ENCODE data around the gene SMIM17.

Gene SMIM17

GRCh38 chr19:56613639-56614038 lies 29.3 kb upstream of the SMIM17 start:
- POLR2A ChIA-PET, result no interaction called here
- no peak for DNase-seq (ENCODE audit: extremely low spot score)
- CTCF ChIA-PET, result no interaction called here
- no peak for TF ChIP-seq ELF4 (IDR thresholded peaks at IDR 0.05)
- no peak for TF ChIP-seq FOXM1 (IDR thresholded peaks at IDR 0.05; ENCODE audit: borderline replicate concordance)
- TF ChIP-seq CTBP1 (IDR thresholded peaks at IDR 0.05; ENCODE audit: borderline replicate concordance), result no peak

DNA sequence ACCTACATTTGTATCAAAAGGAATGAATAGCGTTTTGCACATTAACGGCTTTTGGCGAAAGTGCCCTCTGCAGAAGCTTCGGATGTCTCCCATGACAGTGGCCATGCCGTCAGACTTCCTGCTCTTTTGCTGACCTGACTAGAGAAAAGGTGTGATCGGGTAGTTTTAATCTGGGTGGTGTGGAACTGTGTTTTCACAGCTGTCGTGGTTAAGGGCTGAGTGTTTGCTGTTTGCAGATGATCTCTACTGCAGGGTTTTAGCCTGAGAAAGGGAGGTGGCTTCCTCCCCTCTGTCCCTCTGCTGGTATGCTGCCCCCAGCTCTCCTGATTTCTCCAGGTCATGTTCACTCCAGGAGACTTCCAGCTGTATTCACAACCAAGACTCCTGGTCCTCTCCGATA lies 25.4 kb upstream of the SMIM17 start:
- DNase-seq (ENCODE audit: extremely low spot score), result no peak
- CTCF ChIA-PET, result no interaction called here
- no peak for TF ChIP-seq L3MBTL2 (conservative IDR thresholded peaks at IDR 0.05)
- TF ChIP-seq ELF4 (IDR thresholded peaks at IDR 0.05), result no peak
- TF ChIP-seq FOXM1 (IDR thresholded peaks at IDR 0.05; ENCODE audit: borderline replicate concordance), result no peak
- TF ChIP-seq TARDBP (IDR thresholded peaks at IDR 0.05), result no peak
- TF ChIP-seq ZNF384 (IDR thresholded peaks at IDR 0.05), result no peak
- no peak for TF ChIP-seq CTBP1 (IDR thresholded peaks at IDR 0.05; ENCODE audit: borderline replicate concordance)
- no peak for TF ChIP-seq FOXK2 (IDR thresholded peaks at IDR 0.05)
- no peak for TF ChIP-seq SP1 (IDR thresholded peaks at IDR 0.05)
- TF ChIP-seq PKNOX1 (IDR thresholded peaks at IDR 0.05), result no peak
- TF ChIP-seq ARNT (IDR thresholded peaks at IDR 0.05), result no peak
- no peak for TF ChIP-seq LEF1 (IDR thresholded peaks at IDR 0.05; ENCODE audit: borderline replicate concordance)
- no peak for TF ChIP-seq BHLHE40 (IDR thresholded peaks at IDR 0.05; ENCODE audit: borderline replicate concordance)
- TF ChIP-seq NFRKB (IDR thresholded peaks at IDR 0.05), result no peak
- TF ChIP-seq SUZ12 (IDR thresholded peaks at IDR 0.05), result no peak
- POLR2A ChIA-PET, result no interaction called here

DNA sequence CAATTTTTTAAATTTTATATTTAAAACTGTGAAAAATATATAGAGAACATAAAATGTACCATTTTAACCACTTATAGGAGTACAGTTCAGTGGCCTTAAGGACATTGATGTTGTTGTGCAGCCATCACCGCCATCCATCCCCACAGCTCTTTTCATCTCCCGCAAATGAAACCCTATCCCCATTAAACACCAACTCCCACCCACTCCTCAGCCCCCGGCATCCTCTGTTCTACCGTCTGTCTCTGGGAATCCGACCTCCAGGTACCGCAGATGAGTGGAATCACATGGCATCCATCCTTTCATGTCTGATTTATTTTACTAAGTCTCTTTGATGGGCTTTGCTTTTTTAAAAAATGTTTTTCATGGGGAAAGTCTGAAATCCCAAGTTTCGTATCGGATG lies 23.8 kb upstream of the SMIM17 start:
- no peak for DNase-seq (ENCODE audit: extremely low spot score)
- ChIA-PET POLR2A (no interaction called here), CTCF (no interaction called here)
- TF ChIP-seq BHLHE40 (IDR thresholded peaks at IDR 0.05; ENCODE audit: borderline replicate concordance) (no peak), NFRKB (IDR thresholded peaks at IDR 0.05) (no peak), PKNOX1 (IDR thresholded peaks at IDR 0.05) (no peak), L3MBTL2 (conservative IDR thresholded peaks at IDR 0.05) (no peak), ZNF384 (IDR thresholded peaks at IDR 0.05) (no peak), HDGF (IDR thresholded peaks at IDR 0.05; ENCODE audit: borderline replicate concordance) (no peak), CTBP1 (IDR thresholded peaks at IDR 0.05; ENCODE audit: borderline replicate concordance) (no peak), TARDBP (IDR thresholded peaks at IDR 0.05) (no peak), SUZ12 (IDR thresholded peaks at IDR 0.05) (no peak), LEF1 (IDR thresholded peaks at IDR 0.05; ENCODE audit: borderline replicate concordance) (no peak), SP1 (IDR thresholded peaks at IDR 0.05) (no peak), FOXA1 (IDR thresholded peaks at IDR 0.05) (no peak)

DNA sequence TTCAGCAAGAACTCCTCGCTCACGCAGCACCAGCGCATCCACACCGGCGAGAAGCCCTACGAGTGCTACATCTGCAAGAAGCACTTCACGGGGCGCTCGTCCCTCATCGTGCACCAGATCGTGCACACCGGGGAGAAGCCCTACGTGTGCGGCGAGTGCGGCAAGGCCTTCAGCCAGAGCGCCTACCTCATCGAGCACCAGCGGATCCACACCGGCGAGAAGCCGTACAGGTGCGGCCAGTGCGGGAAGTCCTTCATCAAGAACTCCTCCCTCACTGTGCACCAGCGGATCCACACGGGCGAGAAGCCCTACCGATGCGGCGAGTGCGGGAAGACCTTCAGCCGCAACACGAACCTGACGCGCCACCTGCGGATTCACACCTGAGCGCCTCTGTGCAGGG lies 20.6 kb upstream of the SMIM17 start:
- POLR2A ChIA-PET, result no interaction called here
- DNase-seq (ENCODE audit: extremely low spot score), result no peak
- CTCF ChIA-PET, result no interaction called here
- TF ChIP-seq ZNF384 (IDR thresholded peaks at IDR 0.05), result no peak
- no peak for TF ChIP-seq SUZ12 (IDR thresholded peaks at IDR 0.05)
- TF ChIP-seq ARNT (IDR thresholded peaks at IDR 0.05), result no peak
- no peak for TF ChIP-seq NFRKB (IDR thresholded peaks at IDR 0.05)
- no peak for TF ChIP-seq PKNOX1 (IDR thresholded peaks at IDR 0.05)
- no peak for TF ChIP-seq LEF1 (IDR thresholded peaks at IDR 0.05; ENCODE audit: borderline replicate concordance)
- no peak for TF ChIP-seq FOXM1 (IDR thresholded peaks at IDR 0.05; ENCODE audit: borderline replicate concordance)
- TF ChIP-seq L3MBTL2 (conservative IDR thresholded peaks at IDR 0.05), result no peak
- no peak for TF ChIP-seq BHLHE40 (IDR thresholded peaks at IDR 0.05; ENCODE audit: borderline replicate concordance)
- no peak for TF ChIP-seq HDGF (IDR thresholded peaks at IDR 0.05; ENCODE audit: borderline replicate concordance)
- no peak for TF ChIP-seq CTBP1 (IDR thresholded peaks at IDR 0.05; ENCODE audit: borderline replicate concordance)
- TF ChIP-seq TARDBP (IDR thresholded peaks at IDR 0.05), result no peak
- no peak for TF ChIP-seq FOXK2 (IDR thresholded peaks at IDR 0.05)
- no peak for TF ChIP-seq SP1 (IDR thresholded peaks at IDR 0.05)
- TF ChIP-seq ELF4 (IDR thresholded peaks at IDR 0.05), result no peak
- no peak for TF ChIP-seq FOXA1 (IDR thresholded peaks at IDR 0.05)

- DNase-seq (ENCODE audit: extremely low spot score), result no peak
- ChIA-PET CTCF (no interaction called here), POLR2A (no interaction called here)
- TF ChIP-seq BHLHE40 (IDR thresholded peaks at IDR 0.05; ENCODE audit: borderline replicate concordance) (no peak), PKNOX1 (IDR thresholded peaks at IDR 0.05) (no peak), ARNT (IDR thresholded peaks at IDR 0.05) (no peak), NFRKB (IDR thresholded peaks at IDR 0.05) (no peak), TARDBP (IDR thresholded peaks at IDR 0.05) (no peak), SP1 (IDR thresholded peaks at IDR 0.05) (no peak), SUZ12 (IDR thresholded peaks at IDR 0.05) (no peak), LEF1 (IDR thresholded peaks at IDR 0.05; ENCODE audit: borderline replicate concordance) (no peak)
Observed at GRCh38 chr19:56623006-56623405, 20.0 kb upstream of the SMIM17 start.

- POLR2A ChIA-PET, result no interaction called here
- no peak for DNase-seq (ENCODE audit: extremely low spot score)
- TF ChIP-seq FOXM1 (IDR thresholded peaks at IDR 0.05; ENCODE audit: borderline replicate concordance), result no peak
- TF ChIP-seq ZNF384 (IDR thresholded peaks at IDR 0.05), result no peak
- no peak for TF ChIP-seq LEF1 (IDR thresholded peaks at IDR 0.05; ENCODE audit: borderline replicate concordance)
- no peak for TF ChIP-seq SP1 (IDR thresholded peaks at IDR 0.05)
- TF ChIP-seq ARNT (IDR thresholded peaks at IDR 0.05), result no peak
- no peak for TF ChIP-seq L3MBTL2 (conservative IDR thresholded peaks at IDR 0.05)
- no peak for TF ChIP-seq TARDBP (IDR thresholded peaks at IDR 0.05)
- CTCF ChIA-PET, result no interaction called here
Observed at GRCh38 chr19:56625708-56626107, 17.3 kb upstream of the SMIM17 start.

Measured in HEK293T (cell line).